Stimulated activated CD4-positive, alpha-beta T cell treated with anti-CD3 and anti-CD28 coated beads, Interleukin-4, amount 100 ng/mL, for 1 hour (primary cell): ENCODE data around the gene CLEC14A.

Experiments used
- DNase-seq: peaks from one replicate; pipeline ENCODE4 v3.0.0-alpha.2; 2020

The CLEC14A gene

DNA sequence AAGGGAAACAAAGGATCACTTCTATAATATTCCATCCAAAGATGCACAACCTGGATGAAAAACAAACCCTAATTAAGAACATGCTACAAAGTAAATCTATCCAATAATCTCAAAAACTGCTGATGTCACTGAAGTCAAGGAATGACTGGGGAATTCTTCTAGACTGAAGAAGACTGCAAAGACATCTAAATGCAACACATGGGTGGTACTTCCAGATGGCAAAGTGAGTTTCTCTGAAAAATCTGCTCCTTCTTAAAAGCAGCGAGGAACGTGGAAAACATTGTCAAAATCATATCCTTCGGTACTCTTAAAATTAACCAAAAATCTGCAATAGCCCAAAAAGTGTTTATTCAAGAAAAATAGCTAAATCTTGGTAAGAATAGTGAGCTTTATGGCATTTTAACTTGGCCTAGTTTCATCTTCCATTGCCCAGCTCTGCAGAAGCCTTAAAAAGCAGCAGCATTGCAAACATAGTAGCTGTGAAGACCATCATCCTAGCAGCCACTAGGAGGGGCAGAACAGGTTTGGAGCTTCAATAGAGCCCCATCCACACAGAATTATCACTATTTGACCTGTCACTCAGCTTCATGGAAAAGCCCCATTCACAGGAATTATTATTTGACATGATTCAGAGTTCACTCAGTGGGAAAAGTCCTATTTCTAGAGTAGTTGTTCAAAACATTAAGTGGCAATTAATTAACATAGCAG lies 7.4 kb downstream of the CLEC14A start:
- no peak for DNase-seq

DNA sequence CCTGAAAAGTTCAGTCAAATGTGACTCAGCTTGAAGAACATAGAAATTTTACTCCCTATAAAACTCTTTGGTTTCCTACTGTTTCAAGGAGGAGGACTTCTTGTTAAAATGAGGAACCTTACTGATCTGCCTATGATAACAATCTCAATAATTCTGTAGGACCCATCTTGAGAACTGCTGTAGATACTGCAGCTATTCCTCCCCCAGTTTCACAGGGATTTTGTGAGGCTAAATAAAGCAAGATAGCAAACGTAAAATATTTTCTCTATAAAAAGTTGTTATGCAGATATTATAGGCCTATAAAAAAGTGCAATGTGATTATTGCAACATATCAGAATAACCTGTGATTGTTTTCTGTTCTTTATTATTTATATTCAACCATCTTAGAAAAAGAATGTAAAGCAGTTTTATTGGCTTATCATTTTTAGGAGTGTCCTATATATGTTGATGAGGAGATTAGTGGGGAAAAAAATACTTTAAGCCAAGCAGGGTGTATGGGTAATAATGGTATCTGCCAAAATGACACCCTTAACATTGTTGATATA lies 12.1 kb downstream of the CLEC14A start:
- DNase-seq, result no peak

DNA sequence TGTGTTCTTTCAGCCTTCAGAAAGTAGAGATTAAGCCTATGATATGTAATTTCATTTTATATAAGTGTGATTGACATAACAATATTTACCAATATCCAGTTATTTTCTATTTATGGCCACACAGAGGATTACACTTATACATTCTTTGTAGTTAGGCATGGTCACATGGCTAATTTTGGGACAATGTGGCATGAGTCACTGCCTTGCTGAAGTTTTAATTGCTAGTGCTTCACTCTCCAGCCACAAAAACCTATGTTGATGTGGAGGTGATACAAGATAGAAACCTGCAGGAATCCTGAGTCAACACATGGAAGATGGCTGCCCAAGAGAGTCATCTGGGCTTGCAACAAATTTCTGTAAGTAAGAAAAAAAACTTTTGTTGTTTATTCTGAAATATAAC lies 17.0 kb downstream of the CLEC14A start:
- DNase-seq, result no peak

DNA sequence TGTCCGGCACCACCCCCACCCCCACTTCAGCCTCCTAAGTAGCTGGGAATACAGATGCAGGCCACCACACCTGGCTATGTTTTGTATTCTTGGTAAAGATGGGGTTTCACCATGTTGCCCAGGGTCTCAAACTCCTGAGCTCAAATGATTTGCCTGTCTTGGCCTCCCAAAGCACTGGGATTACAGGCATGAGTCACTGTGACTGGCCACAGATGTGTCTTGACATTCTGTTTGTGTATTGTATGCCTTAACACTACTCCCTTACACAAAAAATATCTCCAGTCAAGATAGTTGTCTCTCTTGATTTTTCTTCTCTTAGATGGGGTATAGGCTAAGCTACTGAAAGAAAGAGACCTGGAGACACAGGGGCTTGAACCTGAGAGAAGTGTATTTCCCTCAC lies 17.6 kb downstream of the CLEC14A start:
- no peak for DNase-seq

DNA sequence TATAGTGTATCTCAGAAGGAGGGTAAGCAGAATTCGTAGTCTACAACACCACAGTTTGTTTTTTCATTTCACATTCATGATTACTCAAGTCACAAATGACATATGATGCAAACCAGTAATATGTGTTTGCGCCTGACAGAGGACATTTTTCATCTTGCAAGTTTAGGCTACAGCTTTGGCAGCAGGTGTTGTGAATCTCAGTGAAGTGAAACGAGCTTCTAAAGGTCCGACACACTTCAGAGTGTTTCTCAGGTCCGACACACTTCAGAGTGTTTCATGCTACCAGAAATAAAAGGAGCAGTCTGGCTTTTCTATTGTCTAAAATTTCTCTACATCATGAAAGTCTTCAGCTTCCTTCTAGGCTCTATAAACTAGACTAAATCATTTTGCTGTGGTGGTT lies 22.7 kb downstream of the CLEC14A start:
- no peak for DNase-seq

DNA sequence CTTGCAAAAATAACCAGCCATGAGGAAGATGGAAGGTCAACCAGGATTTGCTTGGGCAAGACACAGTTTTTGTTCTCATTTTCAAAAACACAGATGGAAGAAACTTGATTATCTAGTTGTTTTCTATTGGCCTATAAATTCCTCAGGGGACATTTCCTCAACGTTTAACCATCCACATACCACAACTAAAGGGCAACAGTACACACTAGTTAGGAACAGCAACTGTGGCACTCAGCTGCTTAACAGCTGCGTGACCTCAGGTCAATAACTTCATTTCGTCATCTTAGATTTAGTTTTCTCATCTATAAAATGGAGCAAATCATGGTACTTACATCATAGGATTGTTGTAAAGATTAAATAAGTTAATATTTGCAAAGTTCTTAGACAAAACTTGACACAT lies 29.5 kb downstream of the CLEC14A start:
- no peak for DNase-seq

DNA sequence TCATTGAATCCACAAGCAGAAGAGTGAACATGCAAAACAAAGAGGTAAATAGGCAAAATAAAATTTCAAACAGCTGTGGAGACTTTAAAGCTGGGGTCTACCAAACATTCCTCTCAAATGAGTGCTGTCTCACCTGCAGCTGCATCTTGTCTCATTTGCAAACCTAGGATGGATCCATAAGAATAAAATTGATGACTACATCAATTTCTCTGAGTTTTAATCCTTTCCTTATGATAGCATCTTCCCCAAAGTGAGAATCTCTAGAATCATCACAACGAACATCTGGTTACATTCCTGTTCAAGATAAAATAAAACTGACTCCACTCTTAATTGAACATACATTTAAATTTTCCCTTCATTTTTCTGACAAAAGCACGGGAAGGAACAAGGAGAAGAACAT lies 29.9 kb downstream of the CLEC14A start:
- DNase-seq, result no peak

DNA sequence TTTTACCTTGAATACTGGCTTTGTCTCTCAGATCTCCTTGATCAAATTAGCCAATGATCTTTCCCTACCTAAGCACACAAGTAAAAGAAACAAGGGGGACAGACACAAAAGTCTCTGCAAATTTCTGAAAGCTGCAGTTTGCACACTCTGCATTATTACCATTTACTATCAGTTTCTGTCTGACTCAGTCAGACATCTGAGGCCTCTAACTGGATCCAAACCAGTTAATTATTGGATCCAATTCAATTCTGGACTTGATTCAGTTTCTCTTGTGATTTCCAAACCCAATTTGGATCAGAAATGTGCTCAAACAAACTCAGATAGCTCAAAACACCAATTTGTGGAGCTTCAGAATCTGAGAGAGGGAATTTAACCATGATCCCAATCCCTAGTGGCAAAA lies 31.6 kb downstream of the CLEC14A start:
- DNase-seq, result no peak

DNA sequence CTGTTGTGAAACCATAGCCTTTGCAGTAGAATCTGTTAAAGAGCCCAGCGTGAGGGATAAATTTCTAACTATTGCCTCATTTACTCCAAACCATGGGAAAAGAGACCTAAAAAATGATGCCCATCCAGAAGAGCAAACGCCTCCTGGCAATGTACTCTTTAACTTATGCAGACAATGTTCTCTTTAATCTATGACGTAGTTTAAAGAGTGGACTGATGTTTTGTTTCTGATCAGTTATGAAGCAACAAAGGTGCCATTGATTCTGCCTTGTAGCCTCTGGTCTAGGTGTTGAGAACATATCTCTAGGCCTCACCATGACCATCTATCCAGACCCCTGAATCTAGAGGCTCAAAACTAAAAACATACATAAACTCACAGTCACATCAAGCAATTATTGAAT lies 34.8 kb downstream of the CLEC14A start:
- no peak for DNase-seq

DNA sequence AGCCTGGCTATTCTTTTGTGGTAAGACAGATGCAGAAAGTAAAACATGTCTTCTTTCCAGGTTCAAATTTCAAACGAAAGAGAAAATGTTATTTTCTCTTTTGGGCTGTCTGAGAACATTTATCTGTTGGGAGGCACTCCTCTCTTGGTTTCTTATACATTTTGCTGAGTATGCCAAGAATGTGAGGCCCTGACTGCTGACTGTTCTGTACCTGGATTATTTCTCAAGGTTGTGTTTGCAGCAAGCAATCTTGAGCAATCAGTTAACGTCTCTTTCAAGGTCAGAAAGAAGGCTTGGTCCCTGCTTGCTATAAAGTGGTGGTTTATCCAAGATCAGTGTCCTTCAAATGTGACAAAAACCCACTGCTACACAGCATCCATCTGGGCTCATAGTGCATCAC lies 38.3 kb downstream of the CLEC14A start:
- no peak for DNase-seq

DNA sequence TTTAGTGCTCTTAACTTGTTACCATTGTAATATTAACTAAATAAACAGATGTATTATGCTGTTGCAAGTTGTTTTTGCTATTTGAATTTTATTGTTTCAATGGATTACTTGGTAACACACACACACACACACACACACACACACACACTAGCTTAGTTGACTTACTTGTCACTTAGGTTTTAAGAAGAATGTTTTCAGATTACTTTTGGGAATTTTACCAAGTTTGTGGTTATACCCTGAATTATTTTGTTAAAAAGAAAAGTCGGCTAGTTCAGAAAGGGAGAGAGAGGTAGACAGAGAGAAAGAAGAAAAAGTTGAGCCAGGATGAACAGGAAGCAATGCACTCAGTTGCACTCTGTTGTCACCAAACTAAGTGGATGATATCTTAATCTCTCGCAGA lies 42.9 kb downstream of the CLEC14A start:
- no peak for DNase-seq

DNA sequence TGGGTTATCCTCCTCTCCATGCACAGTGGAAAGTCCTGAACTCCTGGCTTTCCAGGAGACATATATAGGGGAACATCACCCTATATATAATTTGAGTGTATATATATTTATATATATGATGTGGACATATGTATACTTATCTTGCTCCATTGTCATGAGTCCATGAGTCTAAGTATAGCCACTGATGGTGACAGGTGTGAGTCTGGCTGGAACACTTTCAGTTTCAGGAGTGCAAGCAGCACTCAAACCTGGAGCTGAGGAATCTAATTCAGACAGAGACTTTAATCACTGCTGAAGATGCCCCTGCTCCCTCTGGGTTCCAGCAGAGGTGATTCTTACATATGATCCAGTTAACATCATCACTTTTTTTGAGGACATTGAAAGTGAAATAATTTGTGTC lies 43.8 kb downstream of the CLEC14A start:
- DNase-seq, result no peak

DNA sequence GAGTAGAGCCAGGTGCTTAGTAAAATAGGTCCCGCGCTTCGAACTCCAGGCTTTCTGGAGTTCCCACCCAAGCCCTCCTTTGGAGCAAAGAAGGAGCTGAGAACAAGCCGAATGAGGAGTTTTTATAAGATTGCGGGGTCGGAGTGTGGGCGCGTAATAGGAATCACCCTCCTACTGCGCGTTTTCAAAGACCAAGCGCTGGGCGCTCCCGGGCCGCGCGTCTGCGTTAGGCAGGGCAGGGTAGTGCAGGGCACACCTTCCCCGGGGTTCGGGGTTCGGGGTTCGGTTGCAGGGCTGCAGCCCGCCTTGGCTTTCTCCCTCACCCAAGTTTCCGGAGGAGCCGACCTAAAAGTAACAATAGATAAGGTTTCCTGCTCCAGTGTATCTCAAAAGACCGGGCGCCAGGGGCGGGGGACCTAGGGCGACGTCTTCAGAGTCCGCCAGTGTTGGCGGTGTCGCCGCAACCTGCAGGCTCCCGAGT lies 44.6 kb downstream of the CLEC14A start:
- DNase-seq, result no peak

DNA sequence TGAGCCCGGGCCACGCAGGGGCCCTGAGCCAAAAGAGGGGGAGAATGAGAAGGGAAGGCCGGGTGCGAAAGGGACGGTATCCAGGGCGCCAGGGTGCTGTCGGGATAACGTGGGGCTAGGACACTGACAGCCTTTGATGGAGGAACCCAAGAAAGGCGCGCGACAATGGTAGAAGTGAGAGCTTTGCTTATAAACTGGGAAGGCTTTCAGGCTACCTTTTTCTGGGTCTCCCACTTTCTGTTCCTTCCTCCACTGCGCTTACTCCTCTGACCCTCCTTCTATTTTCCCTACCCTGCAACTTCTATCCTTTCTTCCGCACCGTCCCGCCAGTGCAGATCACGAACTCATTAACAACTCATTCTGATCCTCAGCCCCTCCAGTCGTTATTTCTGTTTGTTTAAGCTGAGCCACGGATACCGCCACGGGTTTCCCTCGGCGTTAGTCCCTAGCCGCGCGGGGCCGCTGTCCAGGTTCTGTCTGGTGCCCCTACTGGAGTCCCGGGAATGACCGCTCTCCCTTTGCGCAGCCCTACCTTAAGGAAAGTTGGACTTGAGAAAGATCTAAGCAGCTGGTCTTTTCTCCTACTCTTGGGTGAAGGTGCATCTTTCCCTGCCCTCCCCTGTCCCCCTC lies 45.2 kb downstream of the CLEC14A start:
- no peak for DNase-seq

DNA sequence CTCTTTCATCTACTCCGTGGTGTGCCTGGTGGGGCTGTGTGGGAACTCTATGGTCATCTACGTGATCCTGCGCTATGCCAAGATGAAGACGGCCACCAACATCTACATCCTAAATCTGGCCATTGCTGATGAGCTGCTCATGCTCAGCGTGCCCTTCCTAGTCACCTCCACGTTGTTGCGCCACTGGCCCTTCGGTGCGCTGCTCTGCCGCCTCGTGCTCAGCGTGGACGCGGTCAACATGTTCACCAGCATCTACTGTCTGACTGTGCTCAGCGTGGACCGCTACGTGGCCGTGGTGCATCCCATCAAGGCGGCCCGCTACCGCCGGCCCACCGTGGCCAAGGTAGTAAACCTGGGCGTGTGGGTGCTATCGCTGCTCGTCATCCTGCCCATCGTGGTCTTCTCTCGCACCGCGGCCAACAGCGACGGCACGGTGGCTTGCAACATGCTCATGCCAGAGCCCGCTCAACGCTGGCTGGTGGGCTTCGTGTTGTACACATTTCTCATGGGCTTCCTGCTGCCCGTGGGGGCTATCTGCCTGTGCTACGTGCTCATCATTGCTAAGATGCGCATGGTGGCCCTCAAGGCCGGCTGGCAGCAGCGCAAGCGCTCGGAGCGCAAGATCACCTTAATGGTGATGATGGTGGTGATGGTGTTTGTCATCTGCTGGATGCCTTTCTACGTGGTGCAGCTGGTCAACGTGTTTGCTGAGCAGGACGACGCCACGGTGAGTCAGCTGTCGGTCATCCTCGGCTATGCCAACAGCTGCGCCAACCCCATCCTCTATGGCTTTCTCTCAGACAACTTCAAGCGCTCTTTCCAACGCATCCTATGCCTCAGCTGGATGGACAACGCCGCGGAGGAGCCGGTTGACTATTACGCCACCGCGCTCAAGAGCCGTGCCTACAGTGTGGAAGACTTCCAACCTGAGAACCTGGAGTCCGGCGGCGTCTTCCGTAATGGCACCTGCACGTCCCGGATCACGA lies 46.0 kb downstream of the CLEC14A start:
- no peak for DNase-seq

DNA sequence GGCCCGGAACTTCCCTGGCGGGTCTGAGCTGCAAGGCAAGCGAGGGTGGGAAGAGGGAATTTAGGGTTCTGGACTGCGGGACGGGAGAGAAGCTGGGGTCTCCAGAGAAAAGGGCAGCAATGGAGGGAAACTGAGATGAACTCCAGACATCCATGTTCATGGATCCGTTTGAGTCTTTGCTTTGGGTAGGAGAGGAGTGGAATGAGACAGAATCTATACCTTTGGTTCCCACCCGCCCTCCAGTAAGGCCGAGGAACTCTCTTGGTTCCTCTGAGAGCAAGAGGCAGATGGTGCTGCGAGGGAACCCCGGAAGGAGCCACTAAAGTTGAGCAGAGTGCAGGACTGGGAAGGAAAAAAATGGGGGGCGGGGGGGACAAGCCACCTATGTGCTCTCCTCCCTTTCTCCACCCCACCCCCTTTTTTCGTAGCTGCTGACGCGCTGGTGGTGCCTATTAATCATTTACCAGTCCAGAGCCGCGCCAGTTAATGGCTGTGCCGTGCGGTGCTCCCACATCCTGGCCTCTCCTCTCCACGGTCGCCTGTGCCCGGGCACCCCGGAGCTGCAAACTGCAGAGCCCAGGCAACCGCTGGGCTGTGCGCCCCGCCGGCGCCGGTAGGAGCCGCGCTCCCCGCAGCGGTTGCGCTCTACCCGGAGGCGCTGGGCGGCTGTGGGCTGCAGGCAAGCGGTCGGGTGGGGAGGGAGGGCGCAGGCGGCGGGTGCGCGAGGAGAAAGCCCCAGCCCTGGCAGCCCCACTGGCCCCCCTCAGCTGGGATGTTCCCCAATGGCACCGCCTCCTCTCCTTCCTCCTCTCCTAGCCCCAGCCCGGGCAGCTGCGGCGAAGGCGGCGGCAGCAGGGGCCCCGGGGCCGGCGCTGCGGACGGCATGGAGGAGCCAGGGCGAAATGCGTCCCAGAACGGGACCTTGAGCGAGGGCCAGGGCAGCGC lies 47.0 kb downstream of the CLEC14A start:
- DNase-seq, result no peak

DNA sequence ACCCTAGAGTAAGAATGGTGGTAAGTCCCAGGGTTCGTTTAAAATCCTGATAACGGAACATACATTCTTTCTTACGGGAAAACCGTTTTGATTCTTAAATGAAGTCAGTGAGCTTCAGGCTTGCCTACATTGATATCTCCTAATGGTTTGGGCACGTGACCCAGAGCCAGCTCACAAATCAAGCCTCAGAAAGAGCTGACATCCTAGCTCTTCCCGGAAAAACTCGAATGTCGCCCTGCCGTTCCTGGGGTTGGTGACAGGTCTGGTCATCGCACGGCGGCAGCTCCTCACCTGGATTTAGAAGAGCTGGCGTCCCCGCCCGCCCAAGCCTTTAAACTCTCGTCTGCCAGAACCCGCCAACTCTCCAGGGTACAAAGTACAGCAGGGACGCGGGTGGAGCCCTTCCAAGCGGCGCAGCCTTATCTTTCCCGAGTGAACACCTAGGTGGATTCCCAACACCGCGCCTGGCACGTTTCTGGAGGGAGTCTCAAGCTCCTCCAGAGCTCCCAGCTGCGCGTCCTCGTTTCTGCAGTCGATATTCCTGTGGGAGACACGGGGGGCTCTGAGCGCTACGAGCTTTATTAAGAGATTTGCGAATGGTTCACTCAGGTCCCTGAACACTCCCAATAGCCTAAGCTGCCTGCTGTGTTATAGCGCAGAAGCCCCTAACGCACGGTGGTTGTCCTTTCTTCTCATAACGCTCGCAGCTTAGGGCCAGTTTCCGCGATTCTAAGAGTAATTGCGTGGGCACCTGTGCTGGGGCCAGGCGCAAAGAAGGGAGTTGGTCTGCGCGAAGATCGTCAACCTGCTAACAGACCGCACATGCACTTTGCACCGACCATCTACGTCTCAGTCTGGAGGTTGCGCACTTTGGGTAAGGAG lies 47.9 kb downstream of the CLEC14A start, which contains the start of gene SSTR1:
Gene SSTR1, plus strand, starts transcription at position 169 of the 882 bp plus-strand sequence. CDS start 1,486 bp downstream, outside the sequence.
- no peak for DNase-seq

DNA sequence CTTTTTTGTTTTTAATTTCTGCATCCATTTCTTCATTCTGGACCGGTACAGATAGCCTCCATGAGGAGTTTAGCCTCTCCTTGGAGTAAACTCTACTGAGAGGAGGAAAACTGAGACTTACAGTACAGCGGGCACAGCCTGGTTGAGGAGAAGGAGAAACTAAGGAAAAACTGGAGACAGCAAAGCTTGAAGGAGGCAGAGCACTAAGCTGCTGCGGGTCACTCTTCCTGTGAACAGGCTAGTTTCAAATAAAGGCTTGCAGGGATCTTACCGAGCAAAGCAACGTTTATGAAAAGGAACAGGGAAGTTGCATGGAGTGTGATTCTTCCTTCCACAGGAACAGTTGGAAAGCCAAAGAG lies 48.5 kb downstream of the CLEC14A start:
- no peak for DNase-seq

DNA sequence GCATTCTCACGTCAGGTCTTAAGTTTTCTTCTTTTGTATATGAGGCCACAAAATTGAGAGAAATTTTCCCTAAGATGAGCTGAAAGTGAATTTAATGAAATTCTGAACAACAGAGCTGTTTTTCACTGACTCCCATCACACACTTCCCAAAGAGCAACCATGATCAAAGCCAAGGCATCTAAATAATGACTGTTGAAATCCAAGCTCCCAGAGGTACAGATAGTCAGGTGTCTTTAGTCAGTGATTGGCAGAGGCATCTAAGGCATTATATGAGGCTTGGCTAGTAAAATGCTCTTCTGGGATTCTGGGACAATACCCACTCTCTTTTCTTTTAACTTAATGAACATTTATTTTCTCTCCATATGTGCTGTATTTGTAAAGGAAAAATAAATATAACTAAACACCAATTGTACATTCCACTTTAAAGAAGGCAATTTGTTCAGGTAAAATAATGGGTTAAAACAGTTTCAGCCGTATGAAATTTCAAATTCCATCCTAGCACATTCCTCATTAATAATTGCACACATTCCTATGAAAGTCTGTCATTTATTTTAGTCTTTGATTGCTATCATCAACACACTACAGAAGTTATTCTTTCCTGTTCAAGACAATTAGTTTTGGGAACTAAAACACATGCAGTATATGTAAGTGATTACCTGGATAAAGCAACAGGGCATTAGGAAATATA lies 49.1 kb downstream of the CLEC14A start:
- DNase-seq, result no peak

DNA sequence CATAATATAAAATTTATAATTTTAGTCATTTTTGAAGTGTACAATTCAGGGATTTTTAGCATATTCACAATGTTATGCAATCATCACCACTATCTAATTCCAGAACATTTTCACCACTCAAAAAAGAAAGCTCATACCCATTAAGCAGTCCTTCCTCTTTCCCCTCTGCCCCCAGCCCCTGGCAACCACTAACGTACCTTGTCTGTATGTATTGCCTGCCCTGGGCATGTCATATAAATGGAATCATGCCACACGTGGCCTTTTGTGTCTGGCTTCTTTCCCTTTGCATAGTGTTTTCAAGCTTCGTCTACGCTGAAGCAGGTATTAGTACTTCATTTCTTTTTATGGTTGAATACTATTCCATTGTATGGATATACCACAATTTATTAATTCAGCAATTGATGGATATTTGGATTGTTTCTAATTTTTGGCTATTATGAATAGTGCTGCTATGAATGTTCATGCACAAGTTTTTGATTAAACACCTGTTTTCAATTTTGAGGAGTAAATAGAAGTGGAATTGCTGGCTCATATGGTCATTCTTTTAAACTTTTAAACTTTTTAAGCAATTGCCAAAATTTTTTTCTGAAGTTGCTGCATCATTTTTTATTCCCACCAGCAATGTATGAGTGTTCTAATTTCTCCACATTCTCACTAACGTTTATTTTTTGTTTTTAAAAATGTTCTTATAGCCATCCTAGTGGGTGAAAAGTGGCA lies 49.8 kb downstream of the CLEC14A start:
- DNase-seq, result no peak
